ENCODE measurements around the gene LEUTX. TPM values are rescaled to one million over a fixed set of nuclear protein-coding genes. Genes with fewer than 3 reads are reported as not detected.

Gene LEUTX
- not detected in 2 replicates for total RNA-seq

GRCh38 chr19:39778763-39779162 is at the start of gene LEUTX:
Gene LEUTX, plus strand, starts transcription at chr19:39778854. Its CDS starts 67 bp downstream, at chr19:39778921.

GRCh38 chr19:39737891-39738290 is 40.8 kb upstream of the LEUTX start, which contains the start of gene CLC:
Gene CLC, minus strand, starts transcription at chr19:39738029. Its CDS starts 77 bp downstream, at chr19:39737952.

GRCh38 chr19:39833464-39834286 is 55.0 kb downstream of the LEUTX start, which contains the start of gene DYRK1B:
Gene DYRK1B, minus strand, starts transcription at chr19:39834162. Its CDS starts 2,295 bp downstream, at chr19:39831867.

Other genes starting within 250 kb of the LEUTX start
- 2.6 and 4.4 TPM in 2 replicates for gene EID2B, start 246.0 kb upstream of the LEUTX start, total RNA-seq
- gene EID2, start 238.7 kb upstream of the LEUTX start, total RNA-seq, result 10.7 and 12.9 TPM in 2 replicates
- gene LGALS13, start 176.3 kb upstream of the LEUTX start, total RNA-seq, result not detected in 2 replicates
- gene LGALS16, start 122.9 kb upstream of the LEUTX start, total RNA-seq, result not detected in 2 replicates
- gene LGALS14, start 74.4 kb upstream of the LEUTX start, total RNA-seq, result not detected in 2 replicates
- gene CLC, start 40.8 kb upstream of the LEUTX start, total RNA-seq, result not detected in 2 replicates
- 7.7 and 9.3 TPM in 2 replicates for gene DYRK1B, start 55.3 kb downstream of the LEUTX start, total RNA-seq
- gene FBL, start 67.5 kb downstream of the LEUTX start, total RNA-seq, result 157 and 234 TPM in 2 replicates
- gene FCGBP, start 155.8 kb downstream of the LEUTX start, total RNA-seq, result 0.14 and 0.65 TPM in 2 replicates
- 90.0 and 92.2 TPM in 2 replicates for gene PSMC4, start 192.3 kb downstream of the LEUTX start, total RNA-seq
- gene ZNF546, start 218.2 kb downstream of the LEUTX start, total RNA-seq, result 6.0 and 11.2 TPM in 2 replicates

Measured in smooth muscle cell of bladder (primary cell).